ENCODE results near the gene PARN. TPM values are rescaled to one million over a fixed set of nuclear protein-coding genes. Genes with fewer than 3 reads are reported as not detected.

The PARN gene
- total and polyA plus RNA-seq, 2 of the 8 experiments (the other 6 are each of a cell fraction or from before 2014, with no cell fraction given) = 24.5 to 44.6 TPM

GRCh38 chr16:14549789-14550153 is 80.3 kb downstream of the PARN start:
- Histone ChIP-seq H4K20me1 (replicated peaks in 1 of 2; ENCODE audit: control insufficient read depth in 1 of 2, insufficient read depth in 2 of 2, low read length in 2 of 2) (no peaks in the 10 kb centered on the region), H4K8ac (ENCODE audit: extremely low read depth, insufficient read depth, low read length) (no peak overlapping the region), H3K23ac (ENCODE audit: insufficient read length) (no peak overlapping the region), H3K4ac (replicated peaks; ENCODE audit: insufficient read length, low read depth, low read length) (no peak overlapping the region), H2BK5ac (ENCODE audit: low read depth, low read length) (no peak overlapping the region; the same call in 1 of the 2 replicates), H3K79me1 (ENCODE audit: low read depth, low read length) (no peaks in the 10 kb centered on the region), H4K5ac (ENCODE audit: insufficient read length, low read depth, low read length) (no peak overlapping the region), H3K23me2 (ENCODE audit: low read depth, low read length) (no peaks in the 10 kb centered on the region), H3K4me2 (ENCODE audit: insufficient read depth in 1 of 2, low read depth in 2 of 2, low read length in 2 of 2) (no peak overlapping the region), H3K9me3 (ENCODE audit: insufficient read depth in 2 of 2, low read depth in 1 of 2, low read length in 1 of 2) (no peaks in the 10 kb centered on the region), H2BK20ac (ENCODE audit: low read length) (no peak overlapping the region), H3K14ac (ENCODE audit: insufficient read length) (no peak overlapping the region), H3K9ac (replicated peaks in 1 of 4; ENCODE audit: extremely low read depth in 1 of 4, low read depth in 3 of 4, low read length in 3 of 4) (no peak overlapping the region), H2BK12ac (ENCODE audit: low read depth, low read length) (no peak overlapping the region), H3K79me2 (ENCODE audit: control insufficient read depth in 1 of 2, insufficient read depth in 2 of 2, low read length in 2 of 2) (no peaks in the 10 kb centered on the region), H3K36me3 (ENCODE audit: control insufficient read depth in 2 of 4, insufficient read depth in 4 of 4, low read length in 3 of 4) (peaks cover 0 to 20% (median 3%) of the 10 kb centered on the region in 4 experiments; a peak in 5 of 8 replicates), H2AFZ (ENCODE audit: low read length) (no peak overlapping the region), H2BK15ac (ENCODE audit: low read length) (no peak overlapping the region), H3K27ac (ENCODE audit: low read depth, low read length) (no peak overlapping the region), H2AK5ac (ENCODE audit: low read depth, low read length) (peak overlapping the region; percentile 17; the same call in 1 of the 2 replicates), H4K91ac (replicated peaks; ENCODE audit: insufficient read length, low read length) (no peak overlapping the region), H3K4me3 (ENCODE audit: extremely low read depth in 1 of 4, insufficient read depth in 2 of 4, low read depth in 3 of 4, low read length in 4 of 4) (no peak overlapping the region), H3K18ac (ENCODE audit: extremely low read depth, low read length) (no peak overlapping the region), H3K27me3 (replicated peaks in 1 of 4; ENCODE audit: control insufficient read depth in 3 of 4, extremely low read depth in 1 of 4, insufficient read depth in 3 of 4, low read length in 3 of 4) (no peaks in the 10 kb centered on the region), H3K56ac (replicated peaks; ENCODE audit: insufficient read length, low read depth, low read length) (no peak overlapping the region), H2BK120ac (replicated peaks; ENCODE audit: low read depth, low read length) (no peak overlapping the region), H3K4me1 (replicated peaks in 1 of 4; ENCODE audit: control insufficient read depth in 3 of 4, insufficient read depth in 4 of 4, low read length in 3 of 4) (peaks cover 0 to 7% (median 3%) of the 10 kb centered on the region in 4 experiments; a peak in 3 of 7 replicates)
- POLR2A ChIA-PET (ENCODE audit: partially characterized antibody) = interaction anchor here (0.8 to 1.4 kb wide), 4 partner anchors 10 to 24 kb away, joined by 3 to 9 read pairs (median 3); no protein-coding TSS in a partner anchor
- WGBS, 2 experiments (ENCODE audit: extremely low coverage in 1 of 2, insufficient coverage in 1 of 2, insufficient read length in 1 of 2, insufficient replicate concordance in 2 of 2, low coverage in 1 of 2, low lambda C conversion rate in 2 of 2, missing lambda C conversion rate in 1 of 2) = 88% methylated on average over 5 of the region's 5 CpGs; no CpG with 5 or more reads in 1 of the 2 experiments
- FAIRE-seq = no peak
- DNase-seq (ENCODE audit: low read depth in 1 of 2, low spot score in 2 of 2) = no peak
- CTCF ChIA-PET (ENCODE audit: partially characterized antibody) = interaction anchor here (0.8 kb wide), 1 partner anchor 30 kb away, joined by 3 read pairs; no protein-coding TSS in a partner anchor
- TF ChIP-seq TBP (IDR thresholded peaks at IDR 0.05; ENCODE audit: low read depth, low read length) = no peak
- TF ChIP-seq EZH2 (IDR thresholded peaks at IDR 0.05; ENCODE audit: low read depth, low read length, severe bottlenecking) = no peak
- TF ChIP-seq YY1 (IDR thresholded peaks at IDR 0.05; ENCODE audit: low read depth, low read length) = no peak
- TF ChIP-seq, protein P1, sequence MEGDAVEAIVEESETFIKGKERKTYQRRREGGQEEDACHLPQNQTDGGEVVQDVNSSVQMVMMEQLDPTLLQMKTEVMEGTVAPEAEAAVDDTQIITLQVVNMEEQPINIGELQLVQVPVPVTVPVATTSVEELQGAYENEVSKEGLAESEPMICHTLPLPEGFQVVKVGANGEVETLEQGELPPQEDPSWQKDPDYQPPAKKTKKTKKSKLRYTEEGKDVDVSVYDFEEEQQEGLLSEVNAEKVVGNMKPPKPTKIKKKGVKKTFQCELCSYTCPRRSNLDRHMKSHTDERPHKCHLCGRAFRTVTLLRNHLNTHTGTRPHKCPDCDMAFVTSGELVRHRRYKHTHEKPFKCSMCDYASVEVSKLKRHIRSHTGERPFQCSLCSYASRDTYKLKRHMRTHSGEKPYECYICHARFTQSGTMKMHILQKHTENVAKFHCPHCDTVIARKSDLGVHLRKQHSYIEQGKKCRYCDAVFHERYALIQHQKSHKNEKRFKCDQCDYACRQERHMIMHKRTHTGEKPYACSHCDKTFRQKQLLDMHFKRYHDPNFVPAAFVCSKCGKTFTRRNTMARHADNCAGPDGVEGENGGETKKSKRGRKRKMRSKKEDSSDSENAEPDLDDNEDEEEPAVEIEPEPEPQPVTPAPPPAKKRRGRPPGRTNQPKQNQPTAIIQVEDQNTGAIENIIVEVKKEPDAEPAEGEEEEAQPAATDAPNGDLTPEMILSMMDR (IDR thresholded peaks at IDR 0.05; ENCODE audit: control extremely low read depth in 1 of 3, insufficient read depth in 1 of 3, low read depth in 1 of 3, low read length in 3 of 3) = no peak
- TF ChIP-seq EP300 (IDR thresholded peaks at IDR 0.05; ENCODE audit: borderline replicate concordance in 1 of 2, low read depth in 2 of 2, low read length in 2 of 2) = no peak
- no peak for TF ChIP-seq TEAD4 (IDR thresholded peaks at IDR 0.05; ENCODE audit: low read depth, low read length)
- TF ChIP-seq SIX5 (IDR thresholded peaks at IDR 0.05; ENCODE audit: low read depth, low read length) = no peak
- TF ChIP-seq KDM5A (IDR thresholded peaks at IDR 0.05; ENCODE audit: low read length) = no peak
- no peak for TF ChIP-seq ATF2 (IDR thresholded peaks at IDR 0.05; ENCODE audit: low read length)
- no peak for TF ChIP-seq SP1 (IDR thresholded peaks at IDR 0.05; ENCODE audit: low read depth, low read length)
